KG1 (cell line): ENCODE data around the gene PLEKHG3.

Experiments used
- DNase-seq: peaks from one replicate; lab custom pipeline; 2025; lab: John Stamatoyannopoulos, UW

Gene PLEKHG3

GRCh38 chr14:64784006-64784405 is 79.8 kb downstream of the PLEKHG3 start:
- DNase-seq: no peak

- DNase-seq: no peak
Measured at GRCh38 chr14:64786296-64787149, 82.3 kb downstream of the PLEKHG3 start.

DNA sequence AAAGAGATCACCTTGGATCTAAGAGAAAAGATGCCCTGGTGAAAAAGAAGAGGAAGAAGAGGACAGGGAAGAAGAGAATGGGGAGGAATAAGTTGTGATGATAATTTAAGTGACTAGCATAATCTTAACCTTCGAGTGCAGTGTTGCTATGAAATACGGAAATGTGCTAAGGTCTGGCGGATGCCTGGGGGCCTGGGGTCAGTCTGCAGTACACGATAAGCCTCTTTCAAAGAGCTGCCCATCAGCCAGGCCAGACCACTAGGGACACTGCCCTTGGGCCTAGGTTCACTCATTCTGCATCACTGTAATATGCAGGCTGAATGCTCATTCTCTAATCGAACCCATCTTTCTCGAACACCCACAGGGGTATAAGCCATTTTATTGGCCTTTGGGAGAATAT is 83.4 kb downstream of the PLEKHG3 start:
- DNase-seq: no peak

DNA sequence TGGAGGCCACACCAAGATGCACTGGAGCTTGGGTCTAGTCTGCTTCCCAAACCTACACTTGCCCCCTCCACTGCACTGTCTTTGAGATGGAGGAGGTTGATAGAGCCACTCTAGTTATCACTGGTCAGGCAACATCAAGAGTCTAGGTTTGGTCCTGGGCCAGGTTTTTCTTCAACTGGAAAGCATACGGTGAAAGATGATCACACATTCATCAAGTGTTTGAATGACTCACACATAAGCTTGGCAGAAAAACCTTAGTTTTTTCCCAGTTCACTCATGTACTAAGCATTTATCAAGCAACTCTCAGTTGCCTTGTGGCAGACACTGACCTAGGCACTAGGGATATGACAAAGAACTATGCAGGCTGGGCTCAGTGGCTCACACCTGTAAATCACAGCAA is 84.5 kb downstream of the PLEKHG3 start:
- no peak for DNase-seq

GRCh38 chr14:64789696-64790095 is 85.5 kb downstream of the PLEKHG3 start:
- DNase-seq: no peak

GRCh38 chr14:64790478-64790877 is 86.3 kb downstream of the PLEKHG3 start:
- no peak for DNase-seq

DNA sequence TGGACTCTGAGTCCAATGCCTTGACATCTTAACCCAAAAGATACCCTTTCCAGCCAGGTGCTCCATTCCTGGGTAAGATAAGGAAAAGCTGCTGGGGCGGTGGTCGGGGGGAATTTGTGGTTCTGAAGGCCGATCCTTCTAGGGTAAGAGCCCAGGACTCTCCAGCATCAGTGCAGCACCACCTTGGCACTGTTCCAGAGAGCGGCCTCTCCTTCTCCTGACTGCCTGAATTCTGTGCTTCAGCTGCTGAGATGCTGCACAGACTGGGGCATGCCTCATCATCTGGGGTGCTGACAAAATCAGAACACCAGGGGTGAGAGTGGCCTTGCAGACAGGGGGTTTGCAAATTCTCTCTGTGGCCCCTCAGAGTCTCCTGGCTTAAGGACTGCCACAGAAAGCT is 88.0 kb downstream of the PLEKHG3 start:
- DNase-seq: no peak

- DNase-seq: no peak
Measured at GRCh38 chr14:64792871-64793560, 88.8 kb downstream of the PLEKHG3 start.

DNA sequence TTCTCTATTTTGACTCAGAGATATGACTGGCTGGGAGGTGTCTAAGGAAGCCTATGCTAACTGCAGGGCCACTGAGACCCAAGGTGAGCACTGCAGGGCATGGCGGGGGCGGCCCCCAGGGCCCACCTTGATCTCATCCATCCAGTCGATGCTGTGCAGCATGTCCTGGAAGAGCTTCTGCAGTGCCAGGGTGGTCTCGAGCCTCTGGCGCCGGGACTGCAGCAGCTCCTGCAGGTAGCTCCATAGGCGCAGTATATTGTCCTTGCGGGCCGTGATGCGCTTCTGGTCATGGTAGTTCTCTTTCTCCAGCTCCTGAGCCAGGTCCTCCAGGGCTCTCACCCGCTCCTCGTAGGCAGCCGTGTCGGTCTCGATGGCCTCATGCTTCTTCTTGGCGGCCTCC is 91.0 kb downstream of the PLEKHG3 start:
- no peak for DNase-seq

- no peak for DNase-seq
Measured at GRCh38 chr14:64795921-64796320, 91.7 kb downstream of the PLEKHG3 start.

GRCh38 chr14:64796369-64796768 is 92.1 kb downstream of the PLEKHG3 start:
- DNase-seq: no peak

DNA sequence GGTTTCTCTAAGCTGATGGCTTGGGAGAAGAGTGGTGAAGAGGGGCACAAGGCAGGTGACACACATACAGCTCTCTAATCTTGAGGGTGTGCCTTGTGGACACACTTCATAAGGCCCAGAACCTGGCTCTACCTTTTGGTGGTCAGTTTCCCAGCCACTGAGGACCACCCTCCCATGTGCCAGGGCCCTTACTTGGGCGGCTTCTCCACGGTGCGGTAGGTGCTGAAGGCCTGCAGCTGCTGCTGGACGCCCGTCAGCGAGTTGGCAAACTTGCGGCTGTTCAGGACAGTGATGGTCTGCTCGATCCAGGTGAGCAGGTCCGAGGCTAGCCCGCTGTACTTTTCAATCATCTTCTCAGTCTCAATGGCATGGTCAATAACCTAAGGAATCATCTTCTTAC is 95.3 kb downstream of the PLEKHG3 start:
- DNase-seq: no peak
